ENCODE data around the gene FOXP1.

The FOXP1 gene

DNA sequence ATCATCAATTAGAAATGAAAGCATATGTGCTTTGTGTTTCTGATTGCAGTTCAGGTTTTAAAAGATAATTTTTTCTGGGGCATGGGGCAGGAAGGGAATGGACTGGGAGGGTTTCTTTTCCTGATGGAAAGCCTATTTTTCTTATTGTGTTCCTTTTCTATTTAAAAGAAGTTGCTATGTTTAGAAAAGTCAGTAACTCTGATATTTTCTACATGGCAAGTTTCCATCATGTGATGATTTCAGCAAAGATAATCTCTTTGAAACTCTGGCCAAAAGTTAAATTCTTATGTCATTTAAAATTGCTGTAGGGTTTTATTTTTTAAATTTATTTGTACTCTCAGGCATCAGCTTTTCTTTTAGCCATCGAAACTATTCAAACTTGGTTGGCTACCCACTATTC, 601.2 kb downstream of the FOXP1 start:
- TF ChIP-seq ISL1 (CRISPR knock-in tag; IDR thresholded peaks at IDR 0.05) (0 out of 2 replicates have a peak, but pooled peaks have one; percentile 44), POU6F1 (CRISPR knock-in tag; IDR thresholded peaks at IDR 0.05; ENCODE audit: borderline replicate concordance, low read depth) (no peak)
- ATAC-seq: peak; percentile 40

- TF ChIP-seq ZFP30 (CRISPR knock-in tag; IDR thresholded peaks at IDR 0.05) (no peak), TOX (CRISPR knock-in tag; IDR thresholded peaks at IDR 0.05; ENCODE audit: borderline replicate concordance) (no peak), ZNF565 (CRISPR knock-in tag; conservative IDR thresholded peaks at IDR 0.05; ENCODE audit: low read depth) (no peak), POU6F1 (CRISPR knock-in tag; IDR thresholded peaks at IDR 0.05; ENCODE audit: borderline replicate concordance, low read depth) (no peak), CREB5 (CRISPR knock-in tag; IDR thresholded peaks at IDR 0.05; ENCODE audit: low read depth) (no peak), ZFP3 (CRISPR knock-in tag; IDR thresholded peaks at IDR 0.05) (no peak)
- ATAC-seq: no peak
Measured at GRCh38 chr3:70981231-70981880, 602.2 kb downstream of the FOXP1 start.

DNA sequence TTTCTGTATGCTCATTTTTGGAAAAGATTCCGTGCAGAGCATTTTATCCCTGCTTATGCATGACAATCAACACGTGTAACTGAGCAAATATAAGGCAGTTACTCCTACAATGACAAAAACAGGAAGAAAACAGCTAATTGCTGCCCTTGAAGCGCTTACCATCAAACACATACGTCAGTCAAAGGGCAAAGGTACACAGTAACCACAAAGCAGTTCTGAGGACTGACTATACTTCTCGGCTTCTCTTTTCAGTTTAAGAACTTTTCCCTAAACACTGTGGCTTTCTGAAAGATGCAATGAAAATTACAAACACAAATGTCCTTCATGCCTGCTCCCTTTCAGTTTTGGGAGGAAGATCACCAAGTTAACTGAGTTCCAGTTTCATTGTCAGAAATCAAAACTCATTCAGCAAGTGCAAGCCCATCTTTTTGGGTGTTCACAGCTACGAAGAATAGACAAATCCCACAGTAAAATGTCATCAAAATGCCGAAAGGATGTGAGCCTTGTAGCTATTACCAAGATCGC, 602.8 kb downstream of the FOXP1 start:
- no peak for ATAC-seq
- no peak for TF ChIP-seq OSR1 (CRISPR knock-in tag; IDR thresholded peaks at IDR 0.05)
- no peak for TF ChIP-seq ESRRG (CRISPR knock-in tag; IDR thresholded peaks at IDR 0.05)
- TF ChIP-seq CREB5 (CRISPR knock-in tag; IDR thresholded peaks at IDR 0.05; ENCODE audit: low read depth): no peak
- no peak for TF ChIP-seq ZNF565 (CRISPR knock-in tag; conservative IDR thresholded peaks at IDR 0.05; ENCODE audit: low read depth)
- no peak for TF ChIP-seq ARNTL (CRISPR knock-in tag; IDR thresholded peaks at IDR 0.05; ENCODE audit: borderline replicate concordance, low read depth)
- no peak for TF ChIP-seq GLIS3 (CRISPR knock-in tag; IDR thresholded peaks at IDR 0.05)
- TF ChIP-seq TCF4 (CRISPR knock-in tag; IDR thresholded peaks at IDR 0.05; ENCODE audit: borderline replicate concordance): no peak
- TF ChIP-seq, protein P1, sequence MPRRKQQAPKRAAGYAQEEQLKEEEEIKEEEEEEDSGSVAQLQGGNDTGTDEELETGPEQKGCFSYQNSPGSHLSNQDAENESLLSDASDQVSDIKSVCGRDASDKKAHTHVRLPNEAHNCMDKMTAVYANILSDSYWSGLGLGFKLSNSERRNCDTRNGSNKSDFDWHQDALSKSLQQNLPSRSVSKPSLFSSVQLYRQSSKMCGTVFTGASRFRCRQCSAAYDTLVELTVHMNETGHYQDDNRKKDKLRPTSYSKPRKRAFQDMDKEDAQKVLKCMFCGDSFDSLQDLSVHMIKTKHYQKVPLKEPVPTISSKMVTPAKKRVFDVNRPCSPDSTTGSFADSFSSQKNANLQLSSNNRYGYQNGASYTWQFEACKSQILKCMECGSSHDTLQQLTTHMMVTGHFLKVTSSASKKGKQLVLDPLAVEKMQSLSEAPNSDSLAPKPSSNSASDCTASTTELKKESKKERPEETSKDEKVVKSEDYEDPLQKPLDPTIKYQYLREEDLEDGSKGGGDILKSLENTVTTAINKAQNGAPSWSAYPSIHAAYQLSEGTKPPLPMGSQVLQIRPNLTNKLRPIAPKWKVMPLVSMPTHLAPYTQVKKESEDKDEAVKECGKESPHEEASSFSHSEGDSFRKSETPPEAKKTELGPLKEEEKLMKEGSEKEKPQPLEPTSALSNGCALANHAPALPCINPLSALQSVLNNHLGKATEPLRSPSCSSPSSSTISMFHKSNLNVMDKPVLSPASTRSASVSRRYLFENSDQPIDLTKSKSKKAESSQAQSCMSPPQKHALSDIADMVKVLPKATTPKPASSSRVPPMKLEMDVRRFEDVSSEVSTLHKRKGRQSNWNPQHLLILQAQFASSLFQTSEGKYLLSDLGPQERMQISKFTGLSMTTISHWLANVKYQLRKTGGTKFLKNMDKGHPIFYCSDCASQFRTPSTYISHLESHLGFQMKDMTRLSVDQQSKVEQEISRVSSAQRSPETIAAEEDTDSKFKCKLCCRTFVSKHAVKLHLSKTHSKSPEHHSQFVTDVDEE (CRISPR knock-in tag; IDR thresholded peaks at IDR 0.05): no peak
- TF ChIP-seq TOX (CRISPR knock-in tag; IDR thresholded peaks at IDR 0.05; ENCODE audit: borderline replicate concordance): no peak
- TF ChIP-seq ZFP30 (CRISPR knock-in tag; IDR thresholded peaks at IDR 0.05): no peak
- TF ChIP-seq RARB (CRISPR knock-in tag; IDR thresholded peaks at IDR 0.05): no peak

DNA sequence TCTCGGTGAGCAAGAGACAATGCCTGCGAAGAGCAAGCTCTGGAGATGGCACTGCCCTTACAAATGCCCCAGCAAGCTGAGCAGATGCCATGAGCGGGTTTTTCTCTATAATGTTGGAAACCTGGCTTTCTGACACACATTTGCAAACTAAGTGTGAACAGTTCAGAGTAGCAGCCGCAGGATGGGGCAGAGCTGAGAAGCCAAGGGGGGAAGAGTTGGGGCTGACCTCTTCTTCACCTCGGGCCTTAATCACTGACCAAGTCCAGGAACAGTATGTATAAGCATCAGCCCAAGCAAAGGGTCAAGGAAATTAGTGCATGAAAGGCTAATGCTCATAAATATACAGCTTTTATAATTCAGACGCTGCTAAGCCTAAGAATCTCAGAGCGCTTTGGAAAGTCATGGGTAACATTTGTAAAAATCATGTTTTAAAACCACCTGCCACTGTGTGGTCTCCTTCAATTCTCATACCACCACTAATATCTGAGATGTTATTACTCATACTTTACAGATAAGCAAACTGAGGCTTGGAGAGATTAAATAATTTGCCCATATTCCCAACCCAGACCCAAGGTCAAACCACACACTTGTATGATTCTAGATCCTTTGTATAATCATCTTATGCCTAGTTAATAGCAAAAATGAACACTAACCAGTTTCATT, 603.4 kb downstream of the FOXP1 start:
- ATAC-seq: no peak
- TF ChIP-seq ZNF565 (CRISPR knock-in tag; conservative IDR thresholded peaks at IDR 0.05; ENCODE audit: low read depth) (no peak), RARB (CRISPR knock-in tag; IDR thresholded peaks at IDR 0.05) (no peak), PATZ1 (CRISPR knock-in tag; IDR thresholded peaks at IDR 0.05; ENCODE audit: borderline replicate concordance) (no peak), BACH2 (CRISPR knock-in tag; IDR thresholded peaks at IDR 0.05; ENCODE audit: borderline replicate concordance) (no peak), ZNF8 (CRISPR knock-in tag; IDR thresholded peaks at IDR 0.05) (no peak)
- TF ChIP-seq, protein P1 (CRISPR knock-in tag; IDR thresholded peaks at IDR 0.05): no peak
- TF ChIP-seq, protein P2, sequence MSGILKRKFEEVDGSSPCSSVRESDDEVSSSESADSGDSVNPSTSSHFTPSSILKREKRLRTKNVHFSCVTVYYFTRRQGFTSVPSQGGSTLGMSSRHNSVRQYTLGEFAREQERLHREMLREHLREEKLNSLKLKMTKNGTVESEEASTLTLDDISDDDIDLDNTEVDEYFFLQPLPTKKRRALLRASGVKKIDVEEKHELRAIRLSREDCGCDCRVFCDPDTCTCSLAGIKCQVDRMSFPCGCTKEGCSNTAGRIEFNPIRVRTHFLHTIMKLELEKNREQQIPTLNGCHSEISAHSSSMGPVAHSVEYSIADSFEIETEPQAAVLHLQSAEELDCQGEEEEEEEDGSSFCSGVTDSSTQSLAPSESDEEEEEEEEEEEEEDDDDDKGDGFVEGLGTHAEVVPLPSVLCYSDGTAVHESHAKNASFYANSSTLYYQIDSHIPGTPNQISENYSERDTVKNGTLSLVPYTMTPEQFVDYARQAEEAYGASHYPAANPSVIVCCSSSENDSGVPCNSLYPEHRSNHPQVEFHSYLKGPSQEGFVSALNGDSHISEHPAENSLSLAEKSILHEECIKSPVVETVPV (CRISPR knock-in tag; IDR thresholded peaks at IDR 0.05): no peak

Measured in SK-N-SH treated with all-trans-retinoic acid at 6 μM for 48 hours (cell line).